Stimulated activated CD4-positive, alpha-beta T cell treated with anti-CD3 and anti-CD28 coated beads, Interleukin-2, amount 100 ng/mL, for 4 hours (primary cell): ENCODE data around the gene TMCC1.
A peak's percentile ranks its signal among the peaks of the same experiment; 100 is the strongest.
"Not testable (repeated sequence)": the region's sequence is repeated elsewhere in the genome, so short reads cannot be mapped to it uniquely, and the experiment has no call there.

ENCODE experiments used
- DNase-seq: peaks from one replicate; pipeline ENCODE4 v3.0.0-alpha.2; 2020; ENCODE audit warnings: low read depth

Gene TMCC1

DNA sequence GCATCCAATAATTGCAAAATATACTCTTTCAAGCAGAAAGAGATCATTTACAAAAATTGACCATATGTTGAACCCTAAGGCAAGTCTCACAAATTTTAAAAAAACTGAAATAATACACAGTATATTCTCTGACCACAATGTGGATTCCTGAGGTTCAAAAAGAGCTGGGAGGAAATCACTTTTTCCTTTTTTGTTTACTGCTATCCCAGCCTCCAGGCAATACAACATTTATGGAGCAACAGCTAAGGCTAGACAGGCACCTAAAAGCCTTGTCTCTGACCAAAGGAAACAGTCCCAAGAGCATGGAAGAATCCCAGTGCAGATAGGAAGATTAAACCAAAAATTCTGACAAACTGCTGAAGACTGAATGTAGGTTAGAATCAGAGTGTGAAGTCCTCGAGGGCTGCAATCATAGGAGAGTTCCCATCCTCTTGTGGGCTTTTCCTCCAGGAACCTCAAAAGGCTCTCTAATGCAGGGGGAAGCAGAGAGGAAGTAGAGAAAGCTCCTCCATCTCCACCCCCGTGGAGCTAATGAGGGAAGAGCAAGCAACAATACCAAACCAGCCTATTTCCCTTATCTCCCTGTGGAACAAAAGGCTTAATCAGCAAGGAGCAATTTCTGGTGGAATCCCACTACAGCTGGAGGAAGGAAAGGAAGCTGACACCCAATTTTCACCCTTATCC, 57.0 kb downstream of the TMCC1 start:
- DNase-seq: no peak

DNA sequence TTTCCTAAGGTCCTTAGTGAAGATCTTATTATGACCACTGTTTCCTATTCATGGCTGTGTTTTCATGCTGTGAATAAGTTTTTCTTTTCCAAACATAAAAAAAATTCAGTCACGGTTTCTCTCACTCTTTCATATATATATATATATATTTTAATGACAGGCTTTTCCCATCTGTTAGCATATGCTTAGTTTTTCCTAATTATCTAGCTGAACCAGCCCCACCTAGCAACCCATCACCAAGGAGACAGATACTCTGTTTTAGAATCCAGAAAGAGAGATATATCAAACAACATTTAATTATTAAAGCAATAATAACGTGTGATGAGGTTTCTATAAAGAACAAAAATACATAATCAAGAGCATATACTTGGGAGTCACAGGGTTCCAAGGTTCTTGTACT, 58.3 kb downstream of the TMCC1 start:
- DNase-seq: no peak

DNA sequence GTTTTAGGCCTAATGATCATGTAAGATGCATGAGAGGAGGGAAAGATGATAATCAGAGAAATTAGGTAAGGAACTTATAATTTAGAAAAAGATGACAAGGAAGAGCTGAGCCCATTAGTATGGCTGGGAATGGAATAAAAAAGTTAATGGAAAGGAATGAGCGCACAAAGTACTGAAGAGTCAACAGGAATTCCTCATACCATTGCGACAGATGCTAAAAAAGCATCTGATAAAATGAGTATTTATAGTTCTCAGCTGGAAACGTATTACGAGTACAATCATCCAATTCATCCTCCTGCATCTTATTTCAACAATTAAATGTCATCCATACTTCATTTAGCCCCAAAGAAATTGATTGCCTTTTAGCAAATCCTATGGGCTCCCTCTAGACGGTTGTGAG, 58.9 kb downstream of the TMCC1 start:
- no peak for DNase-seq

DNA sequence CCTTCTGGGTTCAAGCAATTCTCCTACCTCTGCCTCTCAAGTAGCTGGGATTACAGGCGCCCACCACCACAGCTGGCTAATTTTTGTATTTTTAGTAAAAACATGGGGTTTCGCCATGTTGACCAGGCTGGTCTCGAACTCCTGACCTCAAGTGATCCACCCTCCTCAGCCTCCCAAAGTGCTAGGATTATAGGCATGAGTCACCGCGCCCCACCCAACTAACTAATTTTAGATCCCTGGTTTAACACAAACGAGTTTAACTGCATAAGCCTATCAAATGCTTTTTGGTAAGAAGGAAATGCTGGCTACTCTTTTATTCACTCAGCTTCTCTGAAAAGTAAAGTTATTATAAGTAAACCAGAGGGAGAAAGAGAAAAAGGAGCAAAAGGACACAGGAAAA, 61.6 kb downstream of the TMCC1 start:
- not testable (repeated sequence) for DNase-seq

DNA sequence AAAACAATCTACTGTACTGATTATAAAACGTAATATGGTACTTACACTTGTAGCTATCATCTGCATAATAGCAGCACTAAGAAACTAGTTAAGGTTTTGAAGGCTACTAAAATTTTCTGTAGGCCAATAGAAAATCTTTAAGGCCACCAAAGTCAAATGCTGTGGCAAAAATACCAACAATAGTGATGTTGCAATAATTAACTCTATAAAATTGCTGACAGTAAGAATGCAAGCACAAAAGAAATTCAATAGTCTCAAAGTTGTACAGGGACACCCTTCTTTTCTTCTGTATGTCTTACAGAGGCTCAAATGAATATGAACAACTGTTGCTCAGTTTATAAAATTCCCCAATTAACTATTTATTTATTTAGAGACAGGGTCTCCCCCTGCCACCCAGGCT, 62.0 kb downstream of the TMCC1 start:
- no peak for DNase-seq

DNA sequence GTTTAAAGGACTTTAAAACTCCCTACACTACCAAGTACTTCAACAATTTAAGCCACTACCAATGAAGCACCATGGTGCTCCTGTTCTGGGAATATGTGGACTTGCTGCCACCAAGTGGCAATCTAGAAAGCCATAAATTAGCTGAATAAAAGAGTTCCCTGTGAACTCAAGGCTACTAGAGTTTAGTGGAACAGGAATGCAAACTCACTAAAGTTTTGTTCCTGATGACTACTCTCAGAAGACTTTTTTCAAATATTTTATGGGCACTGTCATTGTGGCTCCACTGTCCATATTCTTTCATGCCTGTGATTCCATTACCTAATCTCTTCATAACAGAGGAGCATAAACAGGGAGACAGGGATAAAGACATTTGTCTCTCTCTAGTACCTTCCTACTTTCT, 63.9 kb downstream of the TMCC1 start:
- no peak for DNase-seq

DNA sequence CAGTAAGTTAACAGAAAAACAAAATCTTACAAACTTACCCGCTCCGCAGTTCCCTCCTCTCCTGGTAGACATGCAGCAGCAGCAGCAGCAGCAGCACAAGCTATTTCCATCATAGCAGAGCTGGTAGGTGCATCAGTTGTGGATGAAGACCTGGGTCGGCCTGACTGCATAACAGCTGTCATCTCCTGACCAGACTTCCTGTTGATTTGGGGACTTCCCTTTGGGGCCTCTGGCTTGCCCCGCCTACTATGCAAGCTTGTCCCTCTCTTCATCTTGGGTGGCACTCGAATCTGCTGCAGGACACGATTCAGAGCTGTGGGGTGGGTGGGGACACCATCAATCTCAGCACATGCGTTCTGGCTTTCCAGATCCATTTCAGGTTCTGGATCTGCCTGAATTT, 65.7 kb downstream of the TMCC1 start:
- DNase-seq: no peak

DNA sequence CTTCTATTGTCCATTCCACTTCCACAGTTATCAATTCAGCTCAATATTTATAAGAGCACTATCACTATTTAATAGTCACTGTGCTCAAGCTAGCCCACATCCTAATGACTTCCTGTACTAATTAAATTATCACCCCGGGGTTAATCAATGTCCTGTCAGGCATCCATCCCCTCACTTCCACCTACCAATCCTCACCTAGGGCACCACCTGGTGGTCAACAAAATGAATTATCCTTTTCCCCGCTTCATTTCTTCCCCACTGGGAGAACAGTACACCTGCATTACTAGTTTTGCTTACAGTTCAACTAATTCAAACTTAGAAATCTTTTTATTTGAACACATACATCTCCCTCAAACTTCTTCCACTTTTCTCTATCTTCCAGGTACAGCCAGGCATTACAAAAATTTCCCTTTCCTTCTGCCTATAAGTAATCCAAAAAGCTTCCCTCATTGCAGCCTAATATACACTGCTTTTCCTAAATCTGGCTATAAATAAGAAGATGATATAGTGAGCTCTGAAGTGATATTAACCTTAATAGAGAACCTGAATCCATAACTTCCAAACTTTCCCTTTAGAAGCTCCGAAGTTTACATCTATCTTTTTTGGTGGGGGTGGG, 68.5 kb downstream of the TMCC1 start:
- DNase-seq: peak; percentile 9

DNA sequence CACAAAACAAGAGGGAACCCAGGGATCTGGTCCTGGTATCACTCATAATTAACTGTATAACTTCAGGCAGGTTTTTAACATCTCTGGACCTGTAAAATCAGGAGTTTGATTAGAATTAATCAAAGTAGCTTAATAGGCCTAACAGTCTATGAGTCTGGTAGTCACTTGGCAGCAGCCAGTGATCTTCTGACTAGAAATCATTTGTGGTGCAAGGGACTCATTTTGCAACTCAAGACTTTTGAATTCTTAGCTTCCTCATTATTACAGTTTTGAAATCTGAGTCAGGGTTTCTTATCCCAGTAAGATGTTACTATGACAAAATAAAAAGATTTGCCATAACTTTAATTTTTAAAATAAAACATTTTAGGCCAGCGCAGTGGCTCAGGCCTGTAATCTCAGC, 70.8 kb downstream of the TMCC1 start:
- no peak for DNase-seq

DNA sequence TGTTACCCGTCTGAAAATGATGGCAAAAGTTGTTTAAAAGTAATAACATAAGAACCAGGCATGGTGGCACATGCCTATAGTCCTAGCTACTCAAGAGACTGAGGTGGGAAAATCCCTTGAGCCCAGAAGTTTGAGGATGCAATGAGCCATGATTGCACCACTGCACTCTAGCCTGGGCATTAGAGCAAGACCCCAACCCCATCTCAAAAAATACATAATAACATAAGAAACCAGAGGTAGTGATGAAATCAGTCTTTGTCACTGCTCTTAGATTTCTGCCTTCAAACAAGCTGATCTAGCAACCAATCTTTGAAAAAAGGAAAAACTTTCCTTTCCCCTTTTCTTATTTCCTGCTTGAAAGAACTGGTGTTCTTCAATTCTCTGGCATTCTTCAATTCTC, 71.3 kb downstream of the TMCC1 start:
- DNase-seq: no peak

DNA sequence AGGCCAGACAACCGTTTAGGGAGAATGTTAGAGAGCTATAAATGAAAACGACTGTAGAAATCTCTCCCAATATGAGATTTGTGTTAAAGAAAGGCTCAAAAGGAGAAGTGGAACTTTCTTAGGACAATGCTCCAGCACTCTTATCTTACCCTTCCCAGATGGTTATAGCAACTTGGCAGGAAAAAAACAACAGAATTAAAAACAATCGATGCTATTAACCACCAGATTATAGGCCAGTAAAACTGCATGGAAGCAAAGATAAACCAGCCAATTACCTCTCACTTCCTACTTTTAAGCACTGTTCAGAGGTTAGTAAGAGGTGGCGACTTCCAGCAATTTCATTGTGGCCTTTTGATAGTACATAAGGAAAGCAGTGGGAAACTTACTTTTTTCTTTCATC, 72.9 kb downstream of the TMCC1 start:
- no peak for DNase-seq

DNA sequence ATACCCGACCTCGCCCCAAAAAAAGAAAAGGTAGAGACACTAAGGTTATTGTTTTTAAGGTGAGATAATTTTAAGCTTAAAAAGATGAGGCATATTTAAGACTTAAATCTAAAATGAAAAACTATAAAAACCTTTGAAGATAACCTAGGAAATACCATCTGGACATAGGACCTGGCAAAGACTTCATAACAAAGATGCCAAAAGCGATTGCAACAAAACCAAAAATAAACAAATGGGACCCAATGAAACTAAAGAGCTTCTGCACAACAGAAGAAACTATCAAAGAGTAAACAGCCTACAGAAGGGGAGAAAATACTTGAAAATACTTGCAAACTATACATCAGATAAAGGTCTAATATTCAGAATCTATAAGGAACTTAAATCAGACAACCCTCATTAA, 80.9 kb downstream of the TMCC1 start:
- no peak for DNase-seq

DNA sequence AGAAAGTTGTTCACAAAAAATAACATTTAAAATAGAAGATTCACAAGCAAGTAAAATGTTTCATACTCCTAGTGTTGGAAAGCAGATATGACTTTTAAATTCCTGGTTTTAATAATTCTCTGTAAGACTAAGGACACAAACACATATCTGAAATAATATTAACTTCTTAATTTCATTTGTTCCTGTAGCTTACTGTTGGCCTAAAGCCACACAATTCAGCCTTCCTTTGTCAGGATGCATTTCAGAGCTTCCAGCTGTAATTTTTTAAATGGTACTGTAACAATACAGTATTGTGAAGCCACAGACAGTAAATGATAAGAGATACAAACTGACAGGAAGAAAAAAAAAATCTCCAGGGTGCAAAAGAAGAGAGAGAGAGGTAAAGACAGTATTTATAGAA, 84.2 kb downstream of the TMCC1 start:
- no peak for DNase-seq

DNA sequence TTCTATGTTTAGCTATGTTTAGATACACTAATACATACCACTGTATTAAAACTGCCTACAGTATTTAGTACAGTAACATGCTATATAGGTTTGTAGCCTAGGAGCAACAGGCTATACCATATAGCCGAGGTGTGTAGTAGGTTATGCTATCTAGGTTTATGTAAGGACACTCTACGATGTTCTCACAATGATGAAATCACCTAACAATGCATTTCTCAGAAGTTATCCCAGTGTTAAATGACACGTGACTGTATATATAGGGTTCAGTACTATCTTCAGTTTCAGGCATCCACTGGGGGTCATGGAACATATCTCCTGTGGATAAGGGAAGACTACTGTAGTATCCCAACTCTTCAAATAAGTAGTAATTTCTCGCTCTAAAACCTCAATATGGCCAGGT, 97.4 kb downstream of the TMCC1 start:
- DNase-seq: no peak

DNA sequence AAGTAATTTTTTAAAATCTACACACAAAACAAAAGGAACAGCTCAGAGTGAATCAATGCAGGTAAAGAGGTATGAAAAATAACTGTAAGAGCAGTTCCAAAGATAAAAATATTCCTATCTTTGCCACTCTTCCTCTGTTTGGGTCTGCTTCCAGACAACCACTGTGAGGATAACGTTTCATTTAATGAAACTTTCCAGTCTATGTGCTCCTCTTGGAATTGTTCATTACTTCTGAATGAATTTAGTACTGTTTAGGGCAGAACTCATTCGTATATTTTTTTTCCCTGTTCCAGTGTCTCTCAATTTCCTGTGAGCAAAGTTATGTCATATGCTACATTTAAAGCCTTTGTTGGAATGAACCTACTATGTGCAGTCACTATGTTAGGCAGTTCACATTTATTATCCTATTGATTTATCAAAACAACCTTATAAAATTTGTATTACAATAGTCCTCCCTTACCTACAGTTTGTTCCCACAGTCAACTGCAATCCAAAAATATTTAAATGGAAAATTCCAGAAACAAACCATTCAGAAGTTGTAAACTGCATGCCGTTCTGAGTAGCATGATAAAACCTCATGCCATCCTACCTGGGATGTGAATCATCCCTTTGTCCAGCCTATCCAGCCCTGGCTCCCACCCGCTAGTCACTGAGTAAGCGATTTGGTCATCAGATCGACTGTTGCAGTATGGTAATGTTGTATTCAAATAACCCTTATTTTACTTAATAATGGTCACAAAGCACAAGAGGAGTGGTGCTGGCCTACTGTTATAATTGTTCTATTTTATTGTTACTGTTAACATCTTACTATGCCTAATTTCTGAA, 98.1 kb downstream of the TMCC1 start:
- DNase-seq: no peak

DNA sequence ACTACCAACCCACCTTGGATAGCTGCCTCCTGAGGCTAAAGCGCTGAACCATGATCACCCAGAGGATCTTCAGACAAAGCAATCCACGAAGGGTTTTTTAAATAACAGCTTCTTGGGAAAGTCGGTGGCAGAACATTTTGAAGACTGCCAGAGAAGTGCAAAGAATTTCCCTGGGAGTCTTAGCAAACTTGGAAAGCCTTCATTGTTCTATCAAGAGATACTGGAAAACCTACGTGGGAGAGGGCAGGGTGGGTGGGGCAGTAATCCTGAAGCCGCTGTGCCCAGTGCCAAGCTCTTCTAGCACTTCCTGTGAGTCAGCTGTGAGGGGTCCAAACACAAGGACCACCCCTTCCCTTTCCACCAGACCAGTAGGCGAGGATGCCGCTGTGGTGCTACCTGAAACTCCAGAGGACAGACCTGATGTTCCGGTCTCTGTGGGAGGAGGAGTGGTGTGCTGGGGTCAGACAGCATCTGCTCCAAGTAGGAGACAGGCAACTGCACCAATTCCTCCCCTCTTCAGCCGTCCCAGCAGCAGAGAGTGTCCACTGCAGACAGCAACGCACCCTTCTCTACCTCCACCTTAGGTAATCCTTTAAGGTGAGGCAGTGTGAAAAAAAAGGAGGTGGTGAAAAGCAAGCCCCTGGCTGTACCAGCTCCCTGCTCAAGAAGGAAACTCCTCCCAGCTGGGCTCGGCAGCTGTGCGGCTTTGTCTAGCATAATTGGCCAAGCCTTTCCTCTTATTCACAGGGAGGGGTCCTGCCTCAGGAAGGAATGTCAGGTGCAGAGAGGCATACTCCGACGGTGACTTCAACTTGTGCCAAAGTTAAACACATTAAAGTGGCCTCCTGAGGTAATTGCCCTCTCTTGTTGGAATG, 99.0 kb downstream of the TMCC1 start:
- no peak for DNase-seq

DNA sequence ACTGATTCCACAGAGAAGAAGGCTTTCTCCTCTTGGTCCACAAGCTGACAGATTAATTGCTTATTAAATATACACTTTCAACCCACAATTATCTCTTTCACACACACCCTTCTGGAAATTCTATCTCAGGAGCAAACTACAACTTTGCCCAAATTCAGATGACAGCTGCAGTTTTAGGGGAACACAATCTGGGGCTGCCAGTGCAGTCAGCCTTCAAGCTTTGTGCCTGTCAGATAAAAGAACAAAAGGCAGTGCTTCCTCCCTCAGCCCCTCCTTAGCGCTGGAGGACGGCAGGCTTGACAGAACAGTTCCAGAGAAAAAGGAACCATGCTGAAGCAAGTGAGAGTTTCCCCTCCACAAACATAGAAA, 99.6 kb downstream of the TMCC1 start:
- DNase-seq: no peak

DNA sequence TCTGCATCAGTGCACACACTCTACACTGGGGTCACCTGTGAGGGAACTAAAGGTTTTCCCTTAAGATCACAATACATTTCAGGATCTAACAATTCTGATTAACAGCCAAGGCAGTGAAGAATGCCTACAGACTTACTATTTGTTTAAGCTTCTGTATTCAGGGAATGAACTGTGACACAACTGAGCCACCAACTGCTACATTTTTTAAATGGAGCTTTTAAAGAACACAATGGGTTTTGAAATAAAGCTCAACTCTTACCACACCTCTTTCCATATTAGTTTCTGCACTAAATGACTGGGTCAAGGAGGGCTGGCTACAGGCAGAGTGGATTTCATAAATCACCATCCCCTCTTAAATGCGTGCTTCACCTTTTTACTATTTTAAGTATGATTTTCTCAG, 100.2 kb downstream of the TMCC1 start:
- DNase-seq: no peak

DNA sequence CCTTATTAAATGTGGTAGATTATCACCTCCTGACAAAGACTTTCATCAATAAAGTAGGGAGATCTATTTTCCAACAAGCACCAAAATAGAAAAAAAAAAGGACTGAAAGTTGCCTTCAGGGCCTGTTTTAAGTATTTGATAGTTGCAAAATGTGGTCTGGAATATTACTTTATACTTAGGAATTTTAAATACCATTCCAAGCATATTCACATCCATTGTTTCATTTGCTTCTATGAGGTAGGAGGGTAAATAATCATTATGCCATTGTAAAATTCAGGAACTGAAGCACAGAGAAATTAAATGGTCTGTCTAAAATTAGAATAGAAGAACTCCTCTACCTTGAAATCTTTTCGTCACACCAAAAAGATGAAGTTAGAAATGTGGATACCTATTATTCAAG, 110.0 kb downstream of the TMCC1 start:
- DNase-seq: no peak

DNA sequence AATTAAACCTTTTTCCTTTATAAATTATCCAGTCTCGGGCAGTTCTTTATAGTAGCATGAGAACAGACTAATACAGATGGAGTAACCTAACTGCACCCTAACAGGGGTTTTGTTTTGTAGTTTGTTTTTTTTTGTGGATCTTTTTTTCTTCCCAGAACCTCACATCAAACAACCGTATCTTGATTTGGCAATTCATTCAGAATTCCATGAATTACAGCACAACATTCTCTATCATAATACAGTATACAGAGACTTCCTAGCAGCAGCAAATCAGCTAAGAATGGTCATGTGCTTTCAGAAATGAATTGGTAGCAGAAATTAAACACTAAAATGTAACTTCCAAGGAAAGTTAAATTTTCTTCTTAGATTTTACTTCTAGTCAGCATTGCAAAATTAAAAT, 114.6 kb downstream of the TMCC1 start:
- no peak for DNase-seq

DNA sequence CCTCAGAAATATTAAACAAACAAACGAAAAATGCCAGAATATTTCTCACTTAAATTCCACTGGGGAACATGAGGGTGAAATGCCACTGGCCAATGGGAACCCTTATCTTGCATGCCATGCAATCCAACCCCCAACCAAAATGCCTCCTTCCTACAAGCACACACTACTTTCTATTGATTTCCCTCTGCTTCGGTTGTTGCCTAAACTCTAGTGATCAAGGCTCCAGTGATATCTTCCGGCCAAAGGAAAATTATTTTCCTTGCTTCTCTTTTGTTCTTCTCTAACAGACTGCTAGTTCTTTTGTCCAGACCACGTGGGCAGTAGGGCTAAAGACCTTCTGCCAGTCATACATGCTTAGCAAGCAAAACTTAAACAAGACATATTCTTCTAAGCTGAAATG, 115.7 kb downstream of the TMCC1 start:
- no peak for DNase-seq

DNA sequence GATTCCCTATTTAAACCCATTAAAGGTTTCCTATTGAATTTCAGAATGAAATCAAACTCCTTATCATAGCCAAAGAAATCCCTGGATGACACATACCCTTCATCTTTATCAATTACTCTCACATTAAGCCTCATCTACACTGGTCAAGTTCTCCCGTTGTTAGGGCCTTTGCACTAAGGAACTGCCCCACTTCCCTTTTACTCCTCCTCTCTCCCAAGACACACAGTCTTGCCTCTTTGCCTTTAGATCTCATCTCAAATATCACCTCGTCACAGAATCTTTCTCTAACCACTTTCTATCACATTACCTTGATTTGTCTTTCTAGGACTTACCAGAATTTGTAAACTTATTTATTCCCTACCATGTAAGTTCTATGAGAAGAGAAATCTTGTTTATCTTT, 117.6 kb downstream of the TMCC1 start:
- DNase-seq: no peak
